Fibroblast of the aortic adventitia (primary cell): ENCODE data around the gene COL15A1. TPM values are rescaled to one million over a fixed set of nuclear protein-coding genes. Genes with fewer than 3 reads are reported as not detected.
A peak's percentile ranks its signal among the peaks of the same experiment; 100 is the strongest.

Source experiments
- DNase-seq: peaks from one replicate; pipeline ENCODE4 v3.0.0-alpha.2; 2010; ENCODE audit warnings: low read depth
- H3K4me3 ChIP-seq: 2 replicates; pipeline ENCODE4 v1.5.1; 2011; ENCODE audit warnings: low read depth, mild to moderate bottlenecking, control low read depth, low read length, moderate library complexity
- CTCF ChIP-seq: IDR thresholded peaks from 2 replicates; pipeline ENCODE4 v1.5.1; 2011; ENCODE audit warnings: mild to moderate bottlenecking, low read length, control low read depth, inconsistent platforms; ENCODE audit not compliant: insufficient read depth
- total RNA-seq: library from RNA; depleted of rRNA; stranded (reverse); fragments of >200 nt; gene quantifications from 2 replicates; pipeline ENCODE4 v1.2.3, GENCODE V29; 2012; ENCODE audit warnings: low replicate concordance

The COL15A1 gene
- total RNA-seq, 1 donor: 25.3 TPM

- H3K4me3 ChIP-seq: no peak overlapping the region
- no peak for DNase-seq
- TF ChIP-seq CTCF: no peak
These were observed 114.2 kb downstream of the COL15A1 start for GRCh38 chr9:99057665-99058625.

GRCh38 chr9:99058964-99059921 is 115.5 kb downstream of the COL15A1 start:
- DNase-seq: no peak
- no peak overlapping the region for H3K4me3 ChIP-seq
- no peak for TF ChIP-seq CTCF

GRCh38 chr9:99060621-99061020 is 116.9 kb downstream of the COL15A1 start:
- TF ChIP-seq CTCF: no peak
- no peak for DNase-seq

GRCh38 chr9:99062549-99062948 is 118.8 kb downstream of the COL15A1 start:
- TF ChIP-seq CTCF: no peak
- H3K4me3 ChIP-seq: no peak overlapping the region
- DNase-seq: no peak

More at GRCh38 chr9:99060621-99061020, 116.9 kb downstream of the COL15A1 start:
- H3K4me3 ChIP-seq: no peak overlapping the region

GRCh38 chr9:99063522-99063921 is 119.8 kb downstream of the COL15A1 start:
- H3K4me3 ChIP-seq: no peak overlapping the region
- no peak for TF ChIP-seq CTCF
- no peak for DNase-seq

GRCh38 chr9:99066571-99066970 is 122.9 kb downstream of the COL15A1 start:
- H3K4me3 ChIP-seq: no peak overlapping the region
- peak; percentile 7 for DNase-seq
- TF ChIP-seq CTCF: no peak
